H1 (cell line): ENCODE measurements around the gene PDGFB. TPM values are rescaled to one million over a fixed set of nuclear protein-coding genes. Genes with fewer than 3 reads are reported as not detected.

Experiments
- CTCF ChIA-PET: fragments of 300-600 bp; sonication (Branson Sonifier 250); formaldehyde crosslinking; loops from one replicate; lab custom pipeline; 2021; ENCODE audit not compliant: partially characterized antibody; lab: Charles Lee
- POLR2A ChIA-PET: fragments of 300-600 bp; sonication (Branson Sonifier 250); formaldehyde crosslinking; loops from one replicate; lab custom pipeline; 2021; ENCODE audit warnings: inconsistent platforms; ENCODE audit not compliant: partially characterized antibody; lab: Charles Lee
- DNase-seq, 2 experiments: peaks; one replicate each; pipeline versions ENCODE4 v3.0.0 to v3.0.0-alpha.2; 2010 to 2022; ENCODE audit warnings: low spot score in 2 of 2, low read depth in 1 of 2, mixed read lengths in 1 of 2
- FAIRE-seq: peaks from 2 replicates; lab custom pipeline; 2011; peaks lifted over from hg19 to GRCh38; lab: Jason Lieb, UNC
- H2AFZ ChIP-seq: 2 replicates; pipeline ENCODE4 v1.8.1; 2012; ENCODE audit warnings: low read length, inconsistent platforms
- H2AK5ac ChIP-seq: 2 replicates; pipeline ENCODE4 v1.6.1; 2013; ENCODE audit warnings: low read depth, low read length
- H2BK120ac ChIP-seq: replicated peaks from 2 replicates; pipeline ENCODE3; 2013; ENCODE audit warnings: low read depth, low read length, inconsistent platforms
- H2BK12ac ChIP-seq: 2 replicates; pipeline ENCODE4 v1.6.1; 2013; ENCODE audit warnings: low read depth, low read length
- H2BK15ac ChIP-seq: 2 replicates; pipeline ENCODE4 v1.6.1; 2013; ENCODE audit warnings: low read length
- H2BK20ac ChIP-seq: 2 replicates; pipeline ENCODE4 v1.6.1; 2013; ENCODE audit warnings: low read length
- H2BK5ac ChIP-seq: 2 replicates; pipeline ENCODE4 v1.6.1; 2013; ENCODE audit warnings: low read depth, low read length
- H3K14ac ChIP-seq: 2 replicates; pipeline ENCODE4 v1.6.1; 2013; ENCODE audit warnings: inconsistent platforms; ENCODE audit not compliant: insufficient read length
- H3K18ac ChIP-seq: 2 replicates; pipeline ENCODE4 v1.6.1; 2013; ENCODE audit warnings: low read length; ENCODE audit errors: extremely low read depth
- H3K23ac ChIP-seq: 2 replicates; pipeline ENCODE4 v1.6.1; 2013; ENCODE audit warnings: inconsistent platforms; ENCODE audit not compliant: insufficient read length
- H3K23me2 ChIP-seq: 2 replicates; pipeline ENCODE4 v1.6.1; 2013; ENCODE audit warnings: low read depth, low read length
- H3K27ac ChIP-seq: 2 replicates; pipeline ENCODE4 v1.6.1; 2011; ENCODE audit warnings: low read depth, low read length, inconsistent platforms
- H3K27me3 ChIP-seq, 4 experiments: replicated peaks in 1 of 4; 1 replicate in 1 of 4; 2 replicates in 3 of 4; pipeline versions ENCODE4 v1.6.1 to v1.8.1; 2011 to 2013; ENCODE audit warnings: low read length in 3 of 4, mild to moderate bottlenecking in 3 of 4, inconsistent platforms in 2 of 4, mixed read lengths in 2 of 4, moderate library complexity in 1 of 4; ENCODE audit not compliant: control insufficient read depth in 3 of 4, insufficient read depth in 3 of 4; ENCODE audit errors: extremely low read depth in 1 of 4
- H3K36me3 ChIP-seq, 4 experiments: 2 replicates each; pipeline versions ENCODE4 v1.6.1 to v1.8.1; 2011 to 2013; ENCODE audit warnings: mild to moderate bottlenecking in 4 of 4, low read length in 3 of 4, moderate library complexity in 2 of 4, control low read depth in 1 of 4, inconsistent platforms in 1 of 4; ENCODE audit not compliant: insufficient read depth in 4 of 4, control insufficient read depth in 2 of 4
- H3K4ac ChIP-seq: replicated peaks from 2 replicates; pipeline ENCODE3; 2013; ENCODE audit warnings: low read length, low read depth, mixed read lengths, inconsistent platforms; ENCODE audit not compliant: insufficient read length
- H3K4me1 ChIP-seq, 4 experiments: replicated peaks in 1 of 4; 1 replicate in 1 of 4; 2 replicates in 3 of 4; pipeline versions ENCODE4 v1.6.1 to v1.8.1; 2011 to 2013; ENCODE audit warnings: low read length in 3 of 4, inconsistent platforms in 2 of 4, mixed read lengths in 1 of 4; ENCODE audit not compliant: insufficient read depth in 4 of 4, control insufficient read depth in 3 of 4
- H3K4me2 ChIP-seq, 2 experiments: 2 replicates each; pipeline versions ENCODE4 v1.6.1 to v1.8.1; 2011 to 2013; ENCODE audit warnings: low read depth in 2 of 2, low read length in 2 of 2, control low read depth in 1 of 2, inconsistent platforms in 1 of 2, mild to moderate bottlenecking in 1 of 2; ENCODE audit not compliant: insufficient read depth in 1 of 2
- H3K4me3 ChIP-seq, 4 experiments: fragments of 200-600, 300-600 bp in 1 of 4; sonication (generic), shearing (Covaris generic), sonication (Bioruptor Twin) in 1 of 4; 2 replicates each; pipeline versions ENCODE4 v1.5.1 to v1.8.1; 2011 to 2016; ENCODE audit warnings: low read length in 4 of 4, low read depth in 3 of 4, control low read depth in 2 of 4, inconsistent platforms in 2 of 4, mild to moderate bottlenecking in 2 of 4, mixed read lengths in 1 of 4, moderate library complexity in 1 of 4; ENCODE audit not compliant: insufficient read depth in 2 of 4; ENCODE audit errors: extremely low read depth in 1 of 4
- H3K56ac ChIP-seq: replicated peaks from 2 replicates; pipeline ENCODE3; 2013; ENCODE audit warnings: low read depth, mild to moderate bottlenecking, mixed read lengths, low read length, inconsistent platforms; ENCODE audit not compliant: insufficient read length
- H3K79me1 ChIP-seq: 2 replicates; pipeline ENCODE4 v1.6.1; 2013; ENCODE audit warnings: low read depth, low read length, control low read depth
- H3K79me2 ChIP-seq, 2 experiments: 2 replicates each; pipeline versions ENCODE4 v1.6.1 to v1.8.1; 2012 to 2013; ENCODE audit warnings: low read length in 2 of 2, mild to moderate bottlenecking in 2 of 2, inconsistent platforms in 1 of 2; ENCODE audit not compliant: insufficient read depth in 2 of 2, control insufficient read depth in 1 of 2
- H3K9ac ChIP-seq, 4 experiments: replicated peaks in 1 of 4; 1 replicate in 1 of 4; 2 replicates in 3 of 4; pipeline versions ENCODE4 v1.6.1 to v1.8.1; 2011 to 2013; ENCODE audit warnings: low read depth in 3 of 4, low read length in 3 of 4, control low read depth in 2 of 4, mild to moderate bottlenecking in 2 of 4, moderate library complexity in 2 of 4, inconsistent platforms in 1 of 4; ENCODE audit errors: extremely low read depth in 1 of 4
- H3K9me3 ChIP-seq, 2 experiments: 2 replicates each; pipeline versions ENCODE4 v1.6.1 to v1.8.1; 2012 to 2013; ENCODE audit warnings: mild to moderate bottlenecking in 2 of 2, moderate library complexity in 2 of 2, control low read depth in 1 of 2, inconsistent platforms in 1 of 2, low read depth in 1 of 2, low read length in 1 of 2, mixed read lengths in 1 of 2; ENCODE audit not compliant: insufficient read depth in 2 of 2
- H4K20me1 ChIP-seq, 2 experiments: replicated peaks in 1 of 2; 2 replicates each; pipeline versions ENCODE3 to v1.8.1; 2011 to 2013; ENCODE audit warnings: inconsistent platforms in 2 of 2, low read length in 2 of 2, mild to moderate bottlenecking in 1 of 2; ENCODE audit not compliant: insufficient read depth in 2 of 2, control insufficient read depth in 1 of 2
- H4K5ac ChIP-seq: 2 replicates; pipeline ENCODE4 v1.6.1; 2013; ENCODE audit warnings: low read length, low read depth, mixed read lengths, inconsistent platforms; ENCODE audit not compliant: insufficient read length
- H4K8ac ChIP-seq: 2 replicates; pipeline ENCODE4 v1.8.0; 2013; ENCODE audit warnings: mild to moderate bottlenecking, moderate library complexity, low read length, inconsistent platforms; ENCODE audit not compliant: insufficient read depth; ENCODE audit errors: extremely low read depth
- H4K91ac ChIP-seq: replicated peaks from 2 replicates; pipeline ENCODE3; 2013; ENCODE audit warnings: low read length, mixed read lengths, inconsistent platforms; ENCODE audit not compliant: insufficient read length
- E2F6 ChIP-seq: IDR thresholded peaks from 2 replicates; pipeline ENCODE4 v1.6.1; 2012; ENCODE audit warnings: inconsistent platforms
- SP2 ChIP-seq: IDR thresholded peaks from 2 replicates; pipeline ENCODE4 v1.6.1; 2012; ENCODE audit warnings: mild to moderate bottlenecking, low read length, inconsistent platforms
- WGBS, 2 experiments: shearing (Covaris generic) in 1 of 2; methylation state at CpG; one replicate each; pipeline versions ENCODE4 v1.1.6 to v1.1.7; 2013 to 2015; ENCODE audit warnings: low lambda C conversion rate in 2 of 2, mixed read lengths in 2 of 2, inconsistent platforms in 1 of 2, low coverage in 1 of 2, missing lambda C conversion rate in 1 of 2; ENCODE audit not compliant: insufficient replicate concordance in 2 of 2, insufficient coverage in 1 of 2, insufficient read length in 1 of 2; ENCODE audit errors: extremely low coverage in 1 of 2, missing lambda C conversion rate in 1 of 2; 5-methylcytosine and 5-hydroxymethylcytosine counted together
- polyA plus RNA-seq, 7 experiments: library from polyadenylated mRNA; depleted of rRNA in 3 of 7; stranded (reverse) in 5 of 7; unstranded in 2 of 7; fragments of >200 nt in 5 of 7; fragments of 200-250 nt in 2 of 7; gene quantifications; 1 replicate in 5 of 7; 2 replicates in 1 of 7; 4 replicates in 1 of 7; pipeline versions ENCODE4 v1.2.1 to v1.2.3, GENCODE V29; 2011 to 2013; ENCODE audit warnings: missing spikeins in 2 of 7, mixed read lengths in 2 of 7
- total RNA-seq: library from RNA; stranded (reverse); fragmentation: NEBNext Ultra II Directional; extraction: Animal tissue kit (Norgen Biotek cat#: 25700); gene quantifications from 2 replicates; pipeline ENCODE4 v1.2.1, GENCODE V29; 2021

PDGFB gene
- total and polyA plus RNA-seq, 2 of the 8 experiments (the other 6 are each of a cell fraction or from before 2014, with no cell fraction given) = 3.9 to 8.5 TPM

GRCh38 chr22:39233710-39234471, 10.9 kb downstream of the PDGFB start:
- H3K4me1 ChIP-seq = peaks cover 4 to 47% (median 34%) of the 10 kb centered on the region in 4 experiments
- H3K27ac ChIP-seq = no peak overlapping the region
- H3K79me1 ChIP-seq = no peaks in the 10 kb centered on the region
- H2BK15ac ChIP-seq = no peak overlapping the region
- no peak overlapping the region for H3K14ac ChIP-seq
- H3K4me2 ChIP-seq = no peak overlapping the region
- DNase-seq (no peak), FAIRE-seq (no peak)
- no peak overlapping the region for H3K9ac ChIP-seq
- 79% methylated on average over 11 of the region's 16 CpGs; no CpG with 5 or more reads in 1 of the 2 experiments for WGBS, 2 experiments
- H2BK12ac ChIP-seq = peak overlapping the region; percentile 72
- H3K4me3 ChIP-seq = no peak overlapping the region
- no peaks in the 10 kb centered on the region for H3K23me2 ChIP-seq
- H4K8ac ChIP-seq = no peak overlapping the region
- H3K18ac ChIP-seq = peak overlapping the region; percentile 68
- no peak overlapping the region for H4K5ac ChIP-seq
- H3K23ac ChIP-seq = no peak overlapping the region
- POLR2A ChIA-PET = interaction anchor here (0.9 to 1.8 kb wide), 6 partner anchors 19 to 86 kb away, joined by 3 to 9 read pairs (median 4); partner anchors contain the start of gene RPL3
- no peaks in the 10 kb centered on the region for H3K9me3 ChIP-seq
- H2AK5ac ChIP-seq = peak overlapping the region; percentile 28; the same call in 1 of the 2 replicates
- no peak overlapping the region for H2AFZ ChIP-seq
- peaks cover 0 to 22% (median 9%) of the 10 kb centered on the region in 4 experiments; a peak in 5 of 7 replicates for H3K27me3 ChIP-seq
- H2BK20ac ChIP-seq = peak overlapping the region; percentile 43; the same call in 1 of the 2 replicates
- CTCF ChIA-PET = interaction anchor here (0.6 to 2.3 kb wide), 7 partner anchors 9 to 153 kb away, joined by 3 to 12 read pairs (median 3); no protein-coding TSS in a partner anchor
- H3K79me2 ChIP-seq = no peaks in the 10 kb centered on the region
- H3K56ac ChIP-seq = no peak overlapping the region
- no peaks in the 10 kb centered on the region for H4K20me1 ChIP-seq
- peak overlapping the region; percentile 42 for H4K91ac ChIP-seq
- H3K4ac ChIP-seq = peak overlapping the region; percentile 14
- H2BK5ac ChIP-seq = peak overlapping the region; percentile 58; the same call in 1 of the 2 replicates
- no peaks in the 10 kb centered on the region for H3K36me3 ChIP-seq
- H2BK120ac ChIP-seq = no peak overlapping the region
- TF ChIP-seq SP2 (no peak), E2F6 (0 out of 2 replicates have a peak, but pooled peaks have one; percentile 4)
